ENCODE measurements around the gene RDH8.

GRCh38 chr19:9967326-9967725 is 46.0 kb upstream of the RDH8 start:
- TF ChIP-seq CTCF (IDR thresholded peaks at IDR 0.05): no peak
- TF ChIP-seq POLR2AphosphoS5 (IDR thresholded peaks at IDR 0.05): no peak
- no peak for TF ChIP-seq POLR2A (IDR thresholded peaks at IDR 0.05; ENCODE audit: low read depth)
